Measurements from ENCODE around the gene IL20RB. TPM values are rescaled to one million over a fixed set of nuclear protein-coding genes. Genes with fewer than 3 reads are reported as not detected.

IL20RB gene
- total and polyA plus RNA-seq, 2 of the 4 experiments (the other 2 are of a cell fraction) = 0.72 to 0.97 TPM

DNA sequence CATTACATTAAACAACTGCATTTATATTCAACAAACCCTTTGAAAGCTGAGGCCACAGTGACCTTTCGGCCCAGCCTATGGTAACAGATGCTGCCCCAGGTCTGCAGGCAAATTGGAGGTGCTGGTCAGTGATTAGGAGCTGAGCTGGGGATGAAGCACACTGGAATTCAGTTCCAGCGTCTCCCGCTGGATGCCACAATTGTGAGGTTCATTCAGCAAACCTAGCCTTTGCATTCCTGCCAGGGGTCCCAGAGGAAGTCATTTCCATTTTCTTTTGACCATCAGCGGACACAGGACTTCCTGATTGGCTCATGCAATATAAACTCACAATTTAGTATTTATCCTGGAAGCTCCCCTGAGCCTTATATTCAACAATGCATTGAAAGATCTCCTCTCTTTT lies 89.5 kb downstream of the IL20RB start:
- Histone ChIP-seq H3K27ac (ENCODE audit: insufficient read depth, low read length) (no peak overlapping the region), H4K5ac (ENCODE audit: low read depth, low read length) (no peak overlapping the region), H3K9me3 (ENCODE audit: control insufficient read depth, insufficient read depth, low read length) (no peaks in the 10 kb centered on the region), H3K9me1 (ENCODE audit: insufficient read depth, low read length) (no peaks in the 10 kb centered on the region), H3K4me2 (ENCODE audit: low read depth, low read length) (no peak overlapping the region), H3K4me1 (ENCODE audit: control insufficient read depth, insufficient read depth, low read length) (no peaks in the 10 kb centered on the region), H3K9ac (ENCODE audit: low read depth, low read length) (no peak overlapping the region), H3K4ac (ENCODE audit: low read depth, low read length) (no peak overlapping the region), H2BK120ac (ENCODE audit: low read depth, low read length) (no peak overlapping the region), H2AK9ac (replicated peaks; ENCODE audit: low read depth, low read length, poor library complexity) (no peak overlapping the region), H2BK5ac (ENCODE audit: low read depth, low read length, poor library complexity, severe bottlenecking) (no peak overlapping the region), H4K20me1 (ENCODE audit: insufficient read depth, low read length) (no peaks in the 10 kb centered on the region), H4K91ac (ENCODE audit: insufficient read depth, low read depth, low read length) (no peak overlapping the region), H3K18ac (ENCODE audit: low read depth, low read length) (no peak overlapping the region), H3K56ac (ENCODE audit: extremely low read depth, insufficient read depth, low read length) (no peak overlapping the region), H2AFZ (replicated peaks; ENCODE audit: low read length, poor library complexity) (no peak overlapping the region), H3K14ac (replicated peaks; ENCODE audit: low read depth, low read length) (no peak overlapping the region), H2AK5ac (ENCODE audit: low read depth, low read length) (no peak overlapping the region), H3K36me3 (ENCODE audit: control insufficient read depth, insufficient read depth, low read length) (no peaks in the 10 kb centered on the region), H3K4me3 (ENCODE audit: insufficient read depth, low read depth, low read length) (no peak overlapping the region), H3K27me3 (ENCODE audit: control insufficient read depth, insufficient read depth, low read length) (peaks cover 23% of the 10 kb centered on the region), H2BK20ac (ENCODE audit: low read depth, low read length) (no peak overlapping the region), H3K23ac (ENCODE audit: low read depth, low read length) (no peak overlapping the region), H3K79me1 (ENCODE audit: low read depth in 1 of 2, low read length in 2 of 2) (no peaks in the 10 kb centered on the region), H4K8ac (ENCODE audit: low read depth in 2 of 2, low read length in 2 of 2) (no peak overlapping the region), H2BK15ac (ENCODE audit: low read depth, low read length) (no peak overlapping the region)
- no CpG with 5 or more reads among the region's 4 CpGs for whole genome bisulfite sequencing, 2 experiments (ENCODE audit: extremely low coverage in 2 of 2, insufficient read length in 1 of 2)
- TF ChIP-seq RFX5 (IDR thresholded peaks at IDR 0.05; ENCODE audit: low read depth, low read length) = no peak
- TF ChIP-seq RCOR1 (IDR thresholded peaks at IDR 0.05; ENCODE audit: insufficient replicate concordance, low read length) = no peak
- no peak for TF ChIP-seq MAZ (IDR thresholded peaks at IDR 0.05; ENCODE audit: borderline replicate concordance, low read depth, low read length)
- TF ChIP-seq, protein P1, sequence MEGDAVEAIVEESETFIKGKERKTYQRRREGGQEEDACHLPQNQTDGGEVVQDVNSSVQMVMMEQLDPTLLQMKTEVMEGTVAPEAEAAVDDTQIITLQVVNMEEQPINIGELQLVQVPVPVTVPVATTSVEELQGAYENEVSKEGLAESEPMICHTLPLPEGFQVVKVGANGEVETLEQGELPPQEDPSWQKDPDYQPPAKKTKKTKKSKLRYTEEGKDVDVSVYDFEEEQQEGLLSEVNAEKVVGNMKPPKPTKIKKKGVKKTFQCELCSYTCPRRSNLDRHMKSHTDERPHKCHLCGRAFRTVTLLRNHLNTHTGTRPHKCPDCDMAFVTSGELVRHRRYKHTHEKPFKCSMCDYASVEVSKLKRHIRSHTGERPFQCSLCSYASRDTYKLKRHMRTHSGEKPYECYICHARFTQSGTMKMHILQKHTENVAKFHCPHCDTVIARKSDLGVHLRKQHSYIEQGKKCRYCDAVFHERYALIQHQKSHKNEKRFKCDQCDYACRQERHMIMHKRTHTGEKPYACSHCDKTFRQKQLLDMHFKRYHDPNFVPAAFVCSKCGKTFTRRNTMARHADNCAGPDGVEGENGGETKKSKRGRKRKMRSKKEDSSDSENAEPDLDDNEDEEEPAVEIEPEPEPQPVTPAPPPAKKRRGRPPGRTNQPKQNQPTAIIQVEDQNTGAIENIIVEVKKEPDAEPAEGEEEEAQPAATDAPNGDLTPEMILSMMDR (conservative IDR thresholded peaks at IDR 0.05; ENCODE audit: low read depth, low read length) = no peak
- TF ChIP-seq, protein P2, sequence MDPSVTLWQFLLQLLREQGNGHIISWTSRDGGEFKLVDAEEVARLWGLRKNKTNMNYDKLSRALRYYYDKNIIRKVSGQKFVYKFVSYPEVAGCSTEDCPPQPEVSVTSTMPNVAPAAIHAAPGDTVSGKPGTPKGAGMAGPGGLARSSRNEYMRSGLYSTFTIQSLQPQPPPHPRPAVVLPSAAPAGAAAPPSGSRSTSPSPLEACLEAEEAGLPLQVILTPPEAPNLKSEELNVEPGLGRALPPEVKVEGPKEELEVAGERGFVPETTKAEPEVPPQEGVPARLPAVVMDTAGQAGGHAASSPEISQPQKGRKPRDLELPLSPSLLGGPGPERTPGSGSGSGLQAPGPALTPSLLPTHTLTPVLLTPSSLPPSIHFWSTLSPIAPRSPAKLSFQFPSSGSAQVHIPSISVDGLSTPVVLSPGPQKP (IDR thresholded peaks at IDR 0.05; ENCODE audit: borderline replicate concordance, low read depth, low read length) = no peak
- no peak for TF ChIP-seq MAFK (IDR thresholded peaks at IDR 0.05; ENCODE audit: low read depth, low read length)
- no peak for ATAC-seq (ENCODE audit: low read depth)
- dilution Hi-C loops (cut with HindIII; ENCODE audit: low sequenced_read_pairs, unreplicated experiment) (no loop called here), in situ Hi-C loops (cut with MboI; ENCODE audit: low sequenced_read_pairs) (no loop called here), intact Hi-C loops (cut with micrococcal nuclease) (no loop called here)
- DNase-seq = no peak
- POLR2A ChIA-PET (ENCODE audit: unreplicated experiment) = no interaction called here
- BruUV-seq (replicated peaks) = no TSS peak
- CTCF ChIA-PET = interaction anchor here (0.8 kb wide), 1 partner anchor 15 kb away, joined by 3 read pairs; no protein-coding TSS in a partner anchor

All from IMR-90 (cell line).